H9 (cell line): ENCODE measurements around the gene TOR4A. TPM values are rescaled to one million over a fixed set of nuclear protein-coding genes. Genes with fewer than 3 reads are reported as not detected.

Experiments
- DNase-seq: peaks from one replicate; pipeline ENCODE4 v3.0.0-alpha.2; 2017
- H2AFZ ChIP-seq: one replicate; pipeline ENCODE4 v1.6.1; 2013; ENCODE audit warnings: mild to moderate bottlenecking, low read length, control low read depth, moderate library complexity
- H2AK5ac ChIP-seq: 2 replicates; pipeline ENCODE4 v1.6.1; 2013; ENCODE audit warnings: low read length, control low read depth, mixed read lengths; ENCODE audit not compliant: insufficient read length
- H2BK120ac ChIP-seq: one replicate; pipeline ENCODE4 v1.6.1; 2013; ENCODE audit warnings: low read depth, mild to moderate bottlenecking, low read length, control low read depth, inconsistent platforms; ENCODE audit not compliant: poor library complexity, severe bottlenecking
- H2BK12ac ChIP-seq: 2 replicates; pipeline ENCODE4 v1.6.1; 2013; ENCODE audit warnings: low read length, control low read depth, mixed read lengths, low read depth; ENCODE audit not compliant: insufficient read length
- H2BK15ac ChIP-seq: 2 replicates; pipeline ENCODE4 v1.6.1; 2013; ENCODE audit warnings: low read depth, low read length, control low read depth
- H2BK20ac ChIP-seq: one replicate; pipeline ENCODE4 v1.6.1; 2013; ENCODE audit warnings: low read depth, mild to moderate bottlenecking, low read length, control low read depth, inconsistent platforms; ENCODE audit not compliant: poor library complexity, severe bottlenecking
- H2BK5ac ChIP-seq: 2 replicates; pipeline ENCODE4 v1.6.1; 2013; ENCODE audit warnings: low read length, control low read depth, mixed read lengths; ENCODE audit not compliant: insufficient read length
- H3K14ac ChIP-seq: 2 replicates; pipeline ENCODE4 v1.6.1; 2013; ENCODE audit warnings: low read length, control low read depth; ENCODE audit not compliant: insufficient read depth
- H3K18ac ChIP-seq: 2 replicates; pipeline ENCODE4 v1.6.1; 2013; ENCODE audit warnings: low read depth, mild to moderate bottlenecking, mixed read lengths, low read length, control low read depth; ENCODE audit not compliant: insufficient read length
- H3K23ac ChIP-seq: 2 replicates; pipeline ENCODE4 v1.6.1; 2013; ENCODE audit warnings: low read length, control low read depth, mixed read lengths, low read depth; ENCODE audit not compliant: insufficient read length
- H3K23me2 ChIP-seq: 2 replicates; pipeline ENCODE4 v1.6.1; 2013; ENCODE audit warnings: low read depth, mild to moderate bottlenecking, mixed read lengths, low read length, control low read depth; ENCODE audit not compliant: insufficient read length, poor library complexity, severe bottlenecking
- H3K27ac ChIP-seq: 2 replicates; pipeline ENCODE4 v1.5.1; 2013; ENCODE audit warnings: low read length, control low read depth, mixed read lengths, low read depth; ENCODE audit not compliant: insufficient read length
- H3K27me3 ChIP-seq: 2 replicates; pipeline ENCODE4 v1.6.1; 2013; ENCODE audit warnings: low read length, control low read depth, inconsistent platforms; ENCODE audit not compliant: insufficient read depth
- H3K4ac ChIP-seq: 2 replicates; pipeline ENCODE4 v1.6.1; 2013; ENCODE audit warnings: low read depth, mild to moderate bottlenecking, control low read depth, inconsistent platforms, low read length, moderate library complexity
- H3K4me1 ChIP-seq: 2 replicates; pipeline ENCODE4 v1.6.1; 2013; ENCODE audit warnings: low read length, control low read depth, inconsistent platforms; ENCODE audit not compliant: insufficient read depth
- H3K4me2 ChIP-seq: 2 replicates; pipeline ENCODE4 v1.6.1; 2013; ENCODE audit warnings: low read length, control low read depth, mixed read lengths; ENCODE audit not compliant: insufficient read length, insufficient read depth
- H3K56ac ChIP-seq: 2 replicates; pipeline ENCODE4 v1.6.1; 2013; ENCODE audit warnings: low read depth, mild to moderate bottlenecking, mixed read lengths, low read length, control low read depth; ENCODE audit not compliant: insufficient read length
- H3K79me1 ChIP-seq: 2 replicates; pipeline ENCODE4 v1.6.1; 2013; ENCODE audit warnings: low read depth, mild to moderate bottlenecking, moderate library complexity, low read length, control low read depth, inconsistent platforms; ENCODE audit not compliant: insufficient read depth, poor library complexity, severe bottlenecking
- H3K79me2 ChIP-seq: 2 replicates; pipeline ENCODE4 v1.6.1; 2013; ENCODE audit warnings: low read length, control low read depth, inconsistent platforms; ENCODE audit not compliant: insufficient read depth
- H3K9ac ChIP-seq: 2 replicates; pipeline ENCODE4 v1.6.1; 2013; ENCODE audit warnings: low read length, control low read depth, mixed read lengths; ENCODE audit not compliant: insufficient read length; ENCODE audit errors: extremely low read depth
- H3K9me3 ChIP-seq: one replicate; pipeline ENCODE4 v1.6.1; 2013; ENCODE audit warnings: low read depth, low read length, inconsistent platforms; ENCODE audit not compliant: control insufficient read depth
- H3T11ph ChIP-seq: one replicate; pipeline ENCODE4 v1.6.1; 2013; ENCODE audit warnings: mild to moderate bottlenecking, low read length, control low read depth, inconsistent platforms
- H4K20me1 ChIP-seq: one replicate; pipeline ENCODE4 v1.6.1; 2013; ENCODE audit not compliant: control insufficient read depth, insufficient read length, insufficient read depth
- H4K5ac ChIP-seq: 2 replicates; pipeline ENCODE4 v1.6.1; 2013; ENCODE audit warnings: low read depth, mild to moderate bottlenecking, mixed read lengths, low read length, control low read depth; ENCODE audit not compliant: insufficient read length
- H4K8ac ChIP-seq: replicated peaks from 2 replicates; pipeline ENCODE4 v1.6.1; 2013; ENCODE audit warnings: low read length, control low read depth, mixed read lengths, low read depth; ENCODE audit not compliant: insufficient read length
- H4K91ac ChIP-seq: 2 replicates; pipeline ENCODE4 v1.6.1; 2013; ENCODE audit warnings: low read depth, mild to moderate bottlenecking, moderate library complexity, mixed read lengths, low read length, control low read depth; ENCODE audit not compliant: insufficient read length
- H3K27ac Mint-ChIP-seq, 3 experiments: 2 replicates in 2 of 3; 3 replicates in 1 of 3; pipeline ENCODE4 v1.8.0; 2020 to 2021; ENCODE audit warnings: mixed read lengths in 3 of 3, mild to moderate bottlenecking in 1 of 3, moderate library complexity in 1 of 3
- H3K27me3 Mint-ChIP-seq: 2 replicates; pipeline ENCODE4 v1.8.0; 2021; ENCODE audit warnings: low read depth, mild to moderate bottlenecking, moderate library complexity, mixed read lengths
- H3K36me3 Mint-ChIP-seq, 3 experiments: 2 replicates in 2 of 3; 3 replicates in 1 of 3; pipeline ENCODE4 v1.8.0; 2020 to 2021; ENCODE audit warnings: low read depth in 3 of 3, mixed read lengths in 3 of 3; ENCODE audit not compliant: insufficient read depth in 1 of 3
- H3K4me1 Mint-ChIP-seq, 2 experiments: 2 replicates each; pipeline ENCODE4 v1.8.0; 2020; ENCODE audit warnings: mixed read lengths in 2 of 2
- H3K4me3 Mint-ChIP-seq, 2 experiments: 2 replicates in 1 of 2; 3 replicates in 1 of 2; pipeline ENCODE4 v1.8.0; 2020 to 2021; ENCODE audit warnings: mild to moderate bottlenecking in 2 of 2, mixed read lengths in 2 of 2, moderate library complexity in 1 of 2
- H3K9me3 Mint-ChIP-seq, 2 experiments: 2 replicates in 1 of 2; 3 replicates in 1 of 2; pipeline ENCODE4 v1.8.0; 2020; ENCODE audit warnings: mild to moderate bottlenecking in 2 of 2, mixed read lengths in 2 of 2, moderate library complexity in 1 of 2
- CTCF ChIP-seq: fragments of 200-600 bp; sonication (generic); conservative IDR thresholded peaks from 3 replicates; pipeline ENCODE4 v1.8.0; 2021; ENCODE audit warnings: antibody characterized with exemption, mild to moderate bottlenecking
- WGBS: extraction: QIAGEN DNeasy Blood & Tissue Kit; methylation state at CpG from one replicate; pipeline ENCODE4 v1.1.7; 2013; ENCODE audit warnings: missing lambda C conversion rate, low lambda C conversion rate, mixed read lengths; ENCODE audit not compliant: insufficient read length; ENCODE audit errors: extremely low coverage; 5-methylcytosine and 5-hydroxymethylcytosine counted together
- total RNA-seq: library from RNA; stranded (reverse); gene quantifications from 2 replicates; pipeline ENCODE4 v1.2.1, GENCODE V29; 2021

The TOR4A gene
- total RNA-seq, 1 experiment from 2014 or later, result 6.2 TPM

GRCh38 chr9:137254624-137255447, 22.7 kb upstream of the TOR4A start, which contains the start of gene NELFB:
Gene NELFB (plus strand): TSS chr9:137255327.
- Histone ChIP-seq H3K9me3 (no peaks in the 10 kb centered on the region), H2BK120ac (no peak within 1 kb of the TSS), H4K5ac (no peak within 1 kb of the TSS), H3K4me2 (peak within 1 kb of the TSS; percentile 68), H4K8ac (no peak within 1 kb of the TSS), H2BK20ac (no peak within 1 kb of the TSS), H3K27me3 (no peaks in the 10 kb centered on the region), H4K20me1 (no peaks in the 10 kb centered on the region), H3K4ac (no peak within 1 kb of the TSS), H2BK5ac (no peak within 1 kb of the TSS), H3K23ac (no peak within 1 kb of the TSS), H3K4me1 (no peaks in the 10 kb centered on the region), H2BK12ac (no peak within 1 kb of the TSS), H3K23me2 (peaks cover 14% of the 10 kb centered on the region), H3T11ph (no peak within 1 kb of the TSS), H3K79me2 (peaks cover 6% of the 10 kb centered on the region; the same call in 1 of the 2 replicates), H3K27ac (no peak within 1 kb of the TSS), H2AFZ (no peak within 1 kb of the TSS), H3K14ac (peak within 1 kb of the TSS; percentile 26), H2AK5ac (no peak within 1 kb of the TSS), H3K18ac (no peak within 1 kb of the TSS), H4K91ac (no peak within 1 kb of the TSS), H2BK15ac (no peak within 1 kb of the TSS), H3K56ac (no peak within 1 kb of the TSS), H3K9ac (peak within 1 kb of the TSS; percentile 43), H3K79me1 (peaks cover 5% of the 10 kb centered on the region)
- Mint-ChIP-seq H3K4me3 (peak within 1 kb of the TSS; percentile 84 to 91), H3K4me1 (peaks cover 8 to 19% of the 10 kb centered on the region in 2 experiments), H3K27me3 (peaks cover 4% of the 10 kb centered on the region), H3K9me3 (no peaks in the 10 kb centered on the region; a peak in 1 of 5 replicates), H3K27ac (peak within 1 kb of the TSS in 1 of 3 experiments; percentile 18; a peak in 3 of 7 replicates), H3K36me3 (peaks cover 16 to 27% (median 25%) of the 10 kb centered on the region in 3 experiments; a peak in 6 of 7 replicates)
- WGBS, result no CpG with 5 or more reads among the region's 105 CpGs
- TF ChIP-seq CTCF, result no peak
- DNase-seq, result peak; percentile 90
